Activated T-cell treated with anti-CD3 and anti-CD28 coated beads, Interleukin-2, amount 50 U/mL, for 72 hours (primary cell): ENCODE measurements around the gene AGXT. TPM values are rescaled to one million over a fixed set of nuclear protein-coding genes. Genes with fewer than 3 reads are reported as not detected.
"Not testable (repeated sequence)": the region's sequence is repeated elsewhere in the genome, so short reads cannot be mapped to it uniquely, and the experiment has no call there.

Experiments
- ATAC-seq, 2 donors: fragments of 150-1000 bp; cut with Tn5 transposase; replicated peaks in 1 of 2; 2 replicates each; pipeline ENCODE4 v1.10.0; 2021; ENCODE audit warnings: moderate library complexity in 2 of 2, mild to moderate bottlenecking in 1 of 2
- DNase-seq, 2 donors: peaks; one replicate each; pipeline ENCODE4 v3.0.0; 2021 to 2022; ENCODE audit warnings: mixed read lengths in 1 of 2
- H3K27ac Mint-ChIP-seq: one replicate; pipeline ENCODE4 v1.8.0; 2022; ENCODE audit warnings: mild to moderate bottlenecking, moderate library complexity, mixed read lengths
- H3K27me3 Mint-ChIP-seq: one replicate; pipeline ENCODE4 v1.8.0; 2022; ENCODE audit warnings: low read depth, mixed read lengths
- H3K36me3 Mint-ChIP-seq, 2 donors: one replicate each; pipeline ENCODE4 v1.8.0; 2022; ENCODE audit warnings: mixed read lengths in 2 of 2, mild to moderate bottlenecking in 1 of 2; ENCODE audit not compliant: insufficient read depth in 2 of 2
- H3K4me1 Mint-ChIP-seq: one replicate; pipeline ENCODE4 v1.8.0; 2022; ENCODE audit warnings: low read depth, mixed read lengths
- H3K4me3 Mint-ChIP-seq, 2 donors: one replicate each; pipeline ENCODE4 v1.8.0; 2022; ENCODE audit warnings: mild to moderate bottlenecking in 2 of 2, mixed read lengths in 2 of 2, moderate library complexity in 2 of 2
- H3K9me3 Mint-ChIP-seq, 2 donors: one replicate each; pipeline ENCODE4 v1.8.0; 2022; ENCODE audit warnings: mixed read lengths in 2 of 2
- total RNA-seq, 2 donors: library from RNA; stranded (reverse); gene quantifications; one replicate each; pipeline ENCODE4 v1.2.3, GENCODE V29; 2022

AGXT gene
- total RNA-seq, 2 donors from 2014 or later: not detected

DNA sequence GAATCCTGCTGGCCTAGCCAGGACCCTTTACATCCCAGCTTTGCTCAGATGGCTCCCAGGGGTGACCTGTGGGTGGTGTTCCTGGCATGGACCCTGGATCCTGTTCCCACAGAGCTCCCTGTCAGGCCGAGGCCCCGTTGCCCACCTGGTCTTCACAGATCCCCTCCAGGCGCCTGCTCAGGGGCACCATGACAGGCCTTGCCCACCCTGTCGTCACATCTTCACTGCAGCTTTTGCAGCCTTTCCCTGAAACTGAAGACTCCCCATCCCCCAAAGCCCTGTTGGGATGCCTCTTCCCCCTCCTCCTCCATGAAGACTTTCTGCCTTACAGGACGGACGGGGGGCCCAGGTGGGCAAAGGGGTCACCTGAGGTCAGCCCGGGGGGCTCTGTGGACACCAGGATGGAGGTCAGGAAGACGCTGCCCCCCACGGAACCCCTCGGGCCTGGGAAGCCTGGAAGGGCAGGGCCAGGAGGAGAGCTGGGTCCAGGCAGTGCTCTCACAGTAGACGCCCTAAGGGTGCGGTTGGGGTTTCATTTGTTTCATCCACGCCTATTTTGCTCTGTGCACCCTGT, 35.6 kb upstream of the AGXT start:
- Mint-ChIP-seq H3K9me3 (no peaks in the 10 kb centered on the region), H3K27me3 (peaks cover 31% of the 10 kb centered on the region), H3K4me1 (peaks cover 7% of the 10 kb centered on the region), H3K4me3 (no peak overlapping the region), H3K27ac (no peak overlapping the region), H3K36me3 (no peaks in the 10 kb centered on the region)
- ATAC-seq (no peak), DNase-seq (no peak)

DNA sequence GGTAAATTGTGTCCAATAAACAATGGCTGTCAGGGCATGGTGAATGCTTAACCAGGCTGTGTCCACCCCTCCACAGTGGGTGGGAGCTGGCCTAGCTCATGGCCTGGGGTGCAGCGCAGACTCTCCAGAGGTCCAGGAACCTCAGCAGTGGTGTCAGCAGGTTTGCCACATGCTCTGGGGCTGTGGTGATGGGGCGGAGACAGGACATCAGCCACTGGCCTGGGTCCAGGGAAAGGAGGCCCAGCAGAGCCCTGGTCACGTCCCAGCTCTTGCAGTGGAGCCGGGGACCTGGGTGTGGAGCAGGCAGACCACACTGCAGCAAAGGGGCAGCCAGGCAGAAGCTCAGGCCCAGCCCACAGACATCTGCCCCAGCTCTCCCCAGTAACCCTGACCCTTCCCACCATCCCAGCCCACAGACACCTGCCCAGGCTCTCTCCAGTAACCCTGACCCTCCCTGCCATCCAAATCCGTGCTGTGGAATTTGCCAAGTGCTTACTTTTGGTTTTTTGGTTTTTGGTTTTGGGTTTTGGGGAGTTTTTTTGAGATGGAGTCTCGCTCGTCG, 34.8 kb upstream of the AGXT start:
- H3K4me3 Mint-ChIP-seq: no peak overlapping the region
- DNase-seq: no peak

GRCh38 chr2:240834377-240834975, 34.1 kb upstream of the AGXT start:
- peaks cover 7% of the 10 kb centered on the region for H3K4me1 Mint-ChIP-seq
- no peak overlapping the region for H3K4me3 Mint-ChIP-seq
- H3K27ac Mint-ChIP-seq: no peak overlapping the region
- H3K27me3 Mint-ChIP-seq: peaks cover 19% of the 10 kb centered on the region
- H3K36me3 Mint-ChIP-seq: no peaks in the 10 kb centered on the region
- DNase-seq (no peak), ATAC-seq (no peak)
- no peaks in the 10 kb centered on the region for H3K9me3 Mint-ChIP-seq

More for the DNA sequence above, 34.8 kb upstream of the AGXT start:
- no peak overlapping the region for H3K27ac Mint-ChIP-seq
- H3K36me3 Mint-ChIP-seq: no peaks in the 10 kb centered on the region
- peaks cover 7% of the 10 kb centered on the region for H3K4me1 Mint-ChIP-seq
- no peaks in the 10 kb centered on the region for H3K9me3 Mint-ChIP-seq
- H3K27me3 Mint-ChIP-seq: peaks cover 25% of the 10 kb centered on the region
- ATAC-seq: no peak

DNA sequence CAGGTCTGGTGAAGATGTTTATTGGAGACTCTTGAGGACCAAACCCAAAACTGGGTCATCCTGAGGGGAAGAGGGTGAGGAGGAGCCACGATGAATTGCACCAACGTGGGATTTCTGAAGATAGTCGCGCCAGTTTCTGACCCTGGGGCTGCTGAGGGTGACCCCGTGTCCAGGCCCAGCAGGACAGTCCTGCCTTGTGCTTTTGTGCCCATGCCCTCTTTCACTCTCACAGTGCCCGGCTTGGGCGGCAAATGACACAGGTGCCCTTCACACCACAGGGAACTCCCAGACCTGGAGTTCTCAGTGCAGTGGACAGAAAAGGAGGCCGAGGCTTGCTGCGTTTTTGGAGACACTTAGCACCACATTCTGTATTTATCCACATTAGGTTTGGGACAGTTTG, 33.1 kb upstream of the AGXT start:
- Mint-ChIP-seq H3K4me1 (peaks cover 7% of the 10 kb centered on the region), H3K9me3 (no peaks in the 10 kb centered on the region), H3K4me3 (no peak overlapping the region), H3K27ac (no peak overlapping the region), H3K36me3 (no peaks in the 10 kb centered on the region), H3K27me3 (peaks cover 15% of the 10 kb centered on the region)
- ATAC-seq (no peak), DNase-seq (no peak)

GRCh38 chr2:240836781-240837467, 31.7 kb upstream of the AGXT start:
- Mint-ChIP-seq H3K9me3 (no peaks in the 10 kb centered on the region), H3K4me3 (no peak overlapping the region), H3K4me1 (peaks cover under 1% of the 10 kb centered on the region), H3K36me3 (no peaks in the 10 kb centered on the region), H3K27me3 (peaks cover 7% of the 10 kb centered on the region), H3K27ac (no peak overlapping the region)
- no peak for DNase-seq
- no peak for ATAC-seq

DNA sequence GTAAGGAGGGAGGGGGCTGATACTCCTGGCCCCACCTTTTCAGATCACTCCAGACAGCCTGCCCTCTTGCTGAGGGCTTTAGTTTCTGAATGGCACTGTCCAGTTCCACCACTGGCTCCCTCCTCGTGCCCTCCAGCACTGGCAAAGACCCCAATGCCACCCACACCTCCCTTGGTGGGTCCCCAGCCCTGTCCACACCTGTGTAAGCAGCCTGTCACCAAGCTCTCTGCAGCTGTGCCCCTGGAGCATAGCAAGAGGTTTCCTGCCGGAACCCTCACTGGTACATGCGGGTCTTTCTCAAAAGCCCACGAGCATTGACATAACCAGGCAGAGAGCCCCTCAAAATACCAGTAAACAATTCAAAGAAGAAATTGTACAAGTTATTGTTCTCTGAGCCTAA, 31.0 kb upstream of the AGXT start:
- Mint-ChIP-seq H3K27ac (no peak overlapping the region), H3K4me1 (peaks cover 4% of the 10 kb centered on the region), H3K9me3 (no peaks in the 10 kb centered on the region), H3K36me3 (peaks cover 0 to 2% of the 10 kb centered on the region in 2 donors), H3K27me3 (peaks cover 7% of the 10 kb centered on the region), H3K4me3 (no peak overlapping the region)
- ATAC-seq (no peak), DNase-seq (no peak)

- H3K27me3 Mint-ChIP-seq: peaks cover 7% of the 10 kb centered on the region
- peaks cover 0 to 3% of the 10 kb centered on the region in 2 donors for H3K9me3 Mint-ChIP-seq
- no peak for DNase-seq
- peaks cover 4% of the 10 kb centered on the region for H3K4me1 Mint-ChIP-seq
- H3K27ac Mint-ChIP-seq: no peak overlapping the region
- ATAC-seq: no peak
- H3K4me3 Mint-ChIP-seq: no peak overlapping the region
- H3K36me3 Mint-ChIP-seq: peaks cover 0 to 2% of the 10 kb centered on the region in 2 donors
These were observed 29.2 kb upstream of the AGXT start for GRCh38 chr2:240839152-240840143.

GRCh38 chr2:240840435-240841060, 28.1 kb upstream of the AGXT start:
- peaks cover 6 to 8% of the 10 kb centered on the region in 2 donors for H3K9me3 Mint-ChIP-seq
- DNase-seq (peak in 1 of 2 donors; percentile 22), ATAC-seq (peak; percentile 40 to 47)
- H3K27ac Mint-ChIP-seq: no peak overlapping the region
- H3K27me3 Mint-ChIP-seq: peaks cover 10% of the 10 kb centered on the region
- peaks cover 4% of the 10 kb centered on the region for H3K4me1 Mint-ChIP-seq
- H3K36me3 Mint-ChIP-seq: peaks cover 3 to 7% of the 10 kb centered on the region in 2 donors
- H3K4me3 Mint-ChIP-seq: no peak overlapping the region

- H3K27me3 Mint-ChIP-seq, H3K27ac Mint-ChIP-seq, H3K4me3 Mint-ChIP-seq, DNase-seq, ATAC-seq, H3K4me1 Mint-ChIP-seq: not testable (repeated sequence)
- peaks cover 10 to 11% of the 10 kb centered on the region in 2 donors for H3K9me3 Mint-ChIP-seq
- peaks cover 3 to 10% of the 10 kb centered on the region in 2 donors for H3K36me3 Mint-ChIP-seq
These were observed 22.3 kb upstream of the AGXT start for GRCh38 chr2:240846309-240846708.

DNA sequence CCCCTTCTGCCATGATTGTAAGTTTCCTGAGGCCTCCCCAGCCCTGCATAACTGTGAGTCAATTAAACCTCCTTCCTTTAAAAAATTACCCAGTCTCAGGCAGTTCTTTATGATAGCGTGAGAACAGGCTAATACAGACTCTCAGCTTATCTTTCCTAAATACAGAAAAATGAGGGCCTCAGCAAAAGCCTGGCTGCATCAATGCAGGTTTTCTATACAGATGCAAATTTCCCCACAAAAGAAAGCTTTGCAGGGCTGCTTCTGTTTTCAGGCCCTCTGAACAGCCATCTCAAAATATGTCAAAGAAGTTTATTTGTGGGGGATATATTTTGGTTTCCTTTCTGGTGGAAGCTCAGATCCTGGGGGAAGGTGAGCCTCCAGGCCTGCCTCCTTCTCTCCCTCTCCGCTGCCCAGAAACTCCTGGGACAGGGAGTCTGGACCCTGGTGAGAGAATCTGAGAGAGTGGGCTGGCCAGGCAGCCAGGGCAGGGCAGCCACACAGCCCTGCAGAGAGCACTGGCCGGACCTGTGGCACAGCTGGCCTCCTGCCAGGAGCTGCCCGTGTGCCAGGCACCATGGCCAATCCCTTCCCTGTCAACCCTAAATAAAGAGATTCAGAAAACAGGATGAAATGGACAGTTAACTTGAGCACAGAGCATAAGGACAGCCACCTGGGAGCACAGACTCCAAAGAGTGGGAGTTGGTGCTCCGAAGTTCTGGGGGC, 21.6 kb upstream of the AGXT start:
- Mint-ChIP-seq H3K36me3 (peaks cover 3 to 10% of the 10 kb centered on the region in 2 donors), H3K4me3 (no peak overlapping the region), H3K27me3 (peaks cover 7% of the 10 kb centered on the region), H3K9me3 (peaks cover 10 to 11% of the 10 kb centered on the region in 2 donors), H3K4me1 (peaks cover 3% of the 10 kb centered on the region), H3K27ac (no peak overlapping the region)
- ATAC-seq: no peak
- no peak for DNase-seq

DNA sequence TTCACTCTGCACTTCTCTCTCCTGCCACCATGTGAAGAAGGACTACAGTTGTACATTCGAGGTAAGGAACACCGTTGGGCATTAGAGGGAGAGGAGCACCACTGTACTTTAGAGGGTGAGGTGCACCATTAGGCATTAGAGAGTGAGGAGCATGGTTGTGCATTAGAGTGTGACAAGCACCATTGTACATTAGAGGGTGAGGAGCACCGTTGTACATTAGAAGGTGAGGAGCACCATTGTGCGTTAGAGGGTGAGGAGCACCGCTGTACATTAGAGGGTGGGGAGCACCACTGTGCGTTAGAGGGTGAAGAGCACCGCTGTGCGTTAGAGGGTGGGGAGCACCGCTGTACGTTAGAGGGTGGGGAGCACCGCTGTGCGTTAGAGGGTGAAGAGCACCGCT, 20.8 kb upstream of the AGXT start:
- H3K4me3 Mint-ChIP-seq: no peak overlapping the region
- peaks cover 3 to 8% of the 10 kb centered on the region in 2 donors for H3K36me3 Mint-ChIP-seq
- DNase-seq: no peak
- peaks cover 7% of the 10 kb centered on the region for H3K27me3 Mint-ChIP-seq
- no peak overlapping the region for H3K27ac Mint-ChIP-seq
- no peaks in the 10 kb centered on the region for H3K4me1 Mint-ChIP-seq
- H3K9me3 Mint-ChIP-seq: peaks cover 10 to 11% of the 10 kb centered on the region in 2 donors
- no peak for ATAC-seq
